GM23338 (cell line): Measurements from ENCODE around the gene SPATA45.

ENCODE experiments used
- CREB1 ChIP-seq: fragments of 250-450 bp; sonication (Bioruptor Pico); IDR thresholded peaks from 2 replicates; pipeline ENCODE4 v1.5.0; 2020; ENCODE audit warnings: low read depth, mild to moderate bottlenecking, moderate library complexity
- EZH2 ChIP-seq: fragments of 200-600 bp; sonication (generic); IDR thresholded peaks from one replicate; pipeline ENCODE4 v1.8.0; 2017; ENCODE audit warnings: antibody characterized with exemption, mild to moderate bottlenecking, low read depth; ENCODE audit not compliant: unreplicated experiment
- EZH2phosphoT487 ChIP-seq: fragments of 200-600 bp; sonication (generic); IDR thresholded peaks from one replicate; pipeline ENCODE4 v1.8.1; 2018; ENCODE audit warnings: antibody characterized with exemption; ENCODE audit not compliant: unreplicated experiment
- JUNB ChIP-seq: IDR thresholded peaks from one replicate; pipeline ENCODE4 v1.6.1; 2016; ENCODE audit warnings: antibody characterized with exemption; ENCODE audit not compliant: unreplicated experiment
- POLR2AphosphoS5 ChIP-seq: IDR thresholded peaks from 2 replicates; pipeline ENCODE4 v1.6.1; 2016; ENCODE audit warnings: antibody characterized with exemption, low read depth
- STAT1 ChIP-seq: IDR thresholded peaks from one replicate; pipeline ENCODE4 v1.6.1; 2016; ENCODE audit warnings: antibody characterized with exemption; ENCODE audit not compliant: unreplicated experiment
- ZNF114 ChIP-seq: fragments of 250-450 bp; sonication (Bioruptor Pico); IDR thresholded peaks from 2 replicates; pipeline ENCODE4 v1.5.0; 2020; ENCODE audit warnings: mild to moderate bottlenecking, moderate library complexity
- ZNF331 ChIP-seq: fragments of 250-450 bp; sonication (Bioruptor Pico); IDR thresholded peaks from 2 replicates; pipeline ENCODE4 v1.5.0; 2020; ENCODE audit warnings: low read depth, mild to moderate bottlenecking, moderate library complexity
- TF ChIP-seq, protein P1 (sequence below), 2 experiments: fragments of 200-600 bp in 1 of 2; sonication (generic) in 1 of 2; conservative IDR thresholded peaks; 2 replicates each; pipeline versions ENCODE4 v1.5.1 to v1.6.1; 2016 to 2017; ENCODE audit warnings: antibody characterized with exemption in 2 of 2, low read depth in 2 of 2, mild to moderate bottlenecking in 2 of 2, moderate library complexity in 1 of 2
- TF ChIP-seq, protein P2 (sequence below): IDR thresholded peaks from one replicate; pipeline ENCODE4 v1.6.1; 2018; ENCODE audit warnings: antibody characterized with exemption; ENCODE audit not compliant: unreplicated experiment
- TF ChIP-seq, protein P3 (sequence below): IDR thresholded peaks from 2 replicates; pipeline ENCODE4 v1.6.1; 2016; ENCODE audit warnings: antibody characterized with exemption

DNA sequence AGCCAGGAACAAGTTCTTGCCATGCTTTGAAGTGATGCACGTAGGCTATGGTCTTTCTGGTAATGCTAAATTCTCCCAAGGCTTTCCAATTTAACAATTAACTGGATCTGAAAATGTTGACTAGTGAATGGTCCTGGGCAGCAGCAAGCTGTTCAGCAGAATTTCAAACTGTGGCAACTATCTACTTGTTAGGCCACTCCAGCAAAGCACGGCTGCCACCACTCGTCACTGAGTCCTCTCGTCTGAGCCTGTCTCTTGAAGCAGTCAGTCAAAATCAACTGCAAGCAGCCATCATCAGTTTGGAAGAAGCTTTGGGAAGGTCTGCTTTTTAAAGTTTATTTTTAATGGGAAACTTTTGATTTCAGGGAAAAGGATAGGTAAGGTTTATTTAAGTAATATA, 16.8 kb upstream of the SPATA45 start:
- TF ChIP-seq EZH2 (no peak), POLR2AphosphoS5 (0 out of 2 replicates have a peak, but pooled peaks have one; percentile 20), CREB1 (CRISPR knock-in tag) (no peak), ZNF331 (CRISPR knock-in tag) (no peak), JUNB (no peak), ZNF114 (CRISPR knock-in tag) (no peak), STAT1 (no peak), EZH2phosphoT487 (no peak)
- TF ChIP-seq, protein P1, sequence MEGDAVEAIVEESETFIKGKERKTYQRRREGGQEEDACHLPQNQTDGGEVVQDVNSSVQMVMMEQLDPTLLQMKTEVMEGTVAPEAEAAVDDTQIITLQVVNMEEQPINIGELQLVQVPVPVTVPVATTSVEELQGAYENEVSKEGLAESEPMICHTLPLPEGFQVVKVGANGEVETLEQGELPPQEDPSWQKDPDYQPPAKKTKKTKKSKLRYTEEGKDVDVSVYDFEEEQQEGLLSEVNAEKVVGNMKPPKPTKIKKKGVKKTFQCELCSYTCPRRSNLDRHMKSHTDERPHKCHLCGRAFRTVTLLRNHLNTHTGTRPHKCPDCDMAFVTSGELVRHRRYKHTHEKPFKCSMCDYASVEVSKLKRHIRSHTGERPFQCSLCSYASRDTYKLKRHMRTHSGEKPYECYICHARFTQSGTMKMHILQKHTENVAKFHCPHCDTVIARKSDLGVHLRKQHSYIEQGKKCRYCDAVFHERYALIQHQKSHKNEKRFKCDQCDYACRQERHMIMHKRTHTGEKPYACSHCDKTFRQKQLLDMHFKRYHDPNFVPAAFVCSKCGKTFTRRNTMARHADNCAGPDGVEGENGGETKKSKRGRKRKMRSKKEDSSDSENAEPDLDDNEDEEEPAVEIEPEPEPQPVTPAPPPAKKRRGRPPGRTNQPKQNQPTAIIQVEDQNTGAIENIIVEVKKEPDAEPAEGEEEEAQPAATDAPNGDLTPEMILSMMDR (conservative IDR thresholded peaks at IDR 0.05; ENCODE audit: low read depth in 2 of 2): no peak
- TF ChIP-seq, protein P2, sequence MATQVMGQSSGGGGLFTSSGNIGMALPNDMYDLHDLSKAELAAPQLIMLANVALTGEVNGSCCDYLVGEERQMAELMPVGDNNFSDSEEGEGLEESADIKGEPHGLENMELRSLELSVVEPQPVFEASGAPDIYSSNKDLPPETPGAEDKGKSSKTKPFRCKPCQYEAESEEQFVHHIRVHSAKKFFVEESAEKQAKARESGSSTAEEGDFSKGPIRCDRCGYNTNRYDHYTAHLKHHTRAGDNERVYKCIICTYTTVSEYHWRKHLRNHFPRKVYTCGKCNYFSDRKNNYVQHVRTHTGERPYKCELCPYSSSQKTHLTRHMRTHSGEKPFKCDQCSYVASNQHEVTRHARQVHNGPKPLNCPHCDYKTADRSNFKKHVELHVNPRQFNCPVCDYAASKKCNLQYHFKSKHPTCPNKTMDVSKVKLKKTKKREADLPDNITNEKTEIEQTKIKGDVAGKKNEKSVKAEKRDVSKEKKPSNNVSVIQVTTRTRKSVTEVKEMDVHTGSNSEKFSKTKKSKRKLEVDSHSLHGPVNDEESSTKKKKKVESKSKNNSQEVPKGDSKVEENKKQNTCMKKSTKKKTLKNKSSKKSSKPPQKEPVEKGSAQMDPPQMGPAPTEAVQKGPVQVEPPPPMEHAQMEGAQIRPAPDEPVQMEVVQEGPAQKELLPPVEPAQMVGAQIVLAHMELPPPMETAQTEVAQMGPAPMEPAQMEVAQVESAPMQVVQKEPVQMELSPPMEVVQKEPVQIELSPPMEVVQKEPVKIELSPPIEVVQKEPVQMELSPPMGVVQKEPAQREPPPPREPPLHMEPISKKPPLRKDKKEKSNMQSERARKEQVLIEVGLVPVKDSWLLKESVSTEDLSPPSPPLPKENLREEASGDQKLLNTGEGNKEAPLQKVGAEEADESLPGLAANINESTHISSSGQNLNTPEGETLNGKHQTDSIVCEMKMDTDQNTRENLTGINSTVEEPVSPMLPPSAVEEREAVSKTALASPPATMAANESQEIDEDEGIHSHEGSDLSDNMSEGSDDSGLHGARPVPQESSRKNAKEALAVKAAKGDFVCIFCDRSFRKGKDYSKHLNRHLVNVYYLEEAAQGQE: no peak
- TF ChIP-seq, protein P3, sequence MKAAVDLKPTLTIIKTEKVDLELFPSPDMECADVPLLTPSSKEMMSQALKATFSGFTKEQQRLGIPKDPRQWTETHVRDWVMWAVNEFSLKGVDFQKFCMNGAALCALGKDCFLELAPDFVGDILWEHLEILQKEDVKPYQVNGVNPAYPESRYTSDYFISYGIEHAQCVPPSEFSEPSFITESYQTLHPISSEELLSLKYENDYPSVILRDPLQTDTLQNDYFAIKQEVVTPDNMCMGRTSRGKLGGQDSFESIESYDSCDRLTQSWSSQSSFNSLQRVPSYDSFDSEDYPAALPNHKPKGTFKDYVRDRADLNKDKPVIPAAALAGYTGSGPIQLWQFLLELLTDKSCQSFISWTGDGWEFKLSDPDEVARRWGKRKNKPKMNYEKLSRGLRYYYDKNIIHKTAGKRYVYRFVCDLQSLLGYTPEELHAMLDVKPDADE: no peak
